GM06990 (cell line): ENCODE measurements around the gene TBC1D4.

Experiments used
- DNase-seq: peaks from one replicate; pipeline ENCODE4 v3.0.0-alpha.2; 2011; ENCODE audit not compliant: insufficient read length; ENCODE audit errors: extremely low read depth
- H3K27me3 ChIP-seq: replicated peaks from 2 replicates; pipeline ENCODE4 v1.6.0; 2011; ENCODE audit warnings: low read length; ENCODE audit not compliant: control insufficient read depth, insufficient read depth
- H3K36me3 ChIP-seq: 2 replicates; pipeline ENCODE4 v1.5.1; 2011; ENCODE audit warnings: low read length; ENCODE audit not compliant: control insufficient read depth, insufficient read depth
- H3K4me3 ChIP-seq: replicated peaks from 2 replicates; pipeline ENCODE4 v1.5.1; 2011; ENCODE audit warnings: low read depth, mild to moderate bottlenecking, control low read depth, low read length
- TF ChIP-seq, protein P1 (sequence below): IDR thresholded peaks from 2 replicates; pipeline ENCODE4 v1.5.1; 2011; ENCODE audit warnings: low read length, control low read depth, mild to moderate bottlenecking, inconsistent platforms; ENCODE audit not compliant: insufficient read depth, poor library complexity, severe bottlenecking

The TBC1D4 gene

DNA sequence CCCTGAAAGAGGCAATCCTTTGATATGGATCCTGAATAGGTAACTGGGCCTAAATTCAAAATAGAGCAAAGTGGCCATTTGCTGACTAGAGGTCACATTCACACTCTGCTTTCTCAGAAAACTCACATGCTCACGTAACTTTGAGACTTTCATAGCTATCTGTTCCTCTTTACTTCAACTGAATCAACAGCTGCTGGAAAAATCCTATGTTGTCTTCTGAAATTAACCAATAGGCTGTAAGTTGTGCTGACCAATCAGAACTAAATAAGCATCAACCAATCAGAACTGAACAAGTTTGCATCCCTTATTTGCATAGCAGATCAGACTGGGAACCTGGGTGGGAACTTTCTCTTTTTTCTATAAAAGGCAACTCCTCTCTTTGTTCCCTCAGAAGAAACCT is 24.0 kb upstream of the TBC1D4 start:
- Histone ChIP-seq H3K36me3 (no peaks in the 10 kb centered on the region), H3K4me3 (no peak overlapping the region), H3K27me3 (no peaks in the 10 kb centered on the region)
- TF ChIP-seq, protein P1, sequence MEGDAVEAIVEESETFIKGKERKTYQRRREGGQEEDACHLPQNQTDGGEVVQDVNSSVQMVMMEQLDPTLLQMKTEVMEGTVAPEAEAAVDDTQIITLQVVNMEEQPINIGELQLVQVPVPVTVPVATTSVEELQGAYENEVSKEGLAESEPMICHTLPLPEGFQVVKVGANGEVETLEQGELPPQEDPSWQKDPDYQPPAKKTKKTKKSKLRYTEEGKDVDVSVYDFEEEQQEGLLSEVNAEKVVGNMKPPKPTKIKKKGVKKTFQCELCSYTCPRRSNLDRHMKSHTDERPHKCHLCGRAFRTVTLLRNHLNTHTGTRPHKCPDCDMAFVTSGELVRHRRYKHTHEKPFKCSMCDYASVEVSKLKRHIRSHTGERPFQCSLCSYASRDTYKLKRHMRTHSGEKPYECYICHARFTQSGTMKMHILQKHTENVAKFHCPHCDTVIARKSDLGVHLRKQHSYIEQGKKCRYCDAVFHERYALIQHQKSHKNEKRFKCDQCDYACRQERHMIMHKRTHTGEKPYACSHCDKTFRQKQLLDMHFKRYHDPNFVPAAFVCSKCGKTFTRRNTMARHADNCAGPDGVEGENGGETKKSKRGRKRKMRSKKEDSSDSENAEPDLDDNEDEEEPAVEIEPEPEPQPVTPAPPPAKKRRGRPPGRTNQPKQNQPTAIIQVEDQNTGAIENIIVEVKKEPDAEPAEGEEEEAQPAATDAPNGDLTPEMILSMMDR: no peak
- DNase-seq: no peak

DNA sequence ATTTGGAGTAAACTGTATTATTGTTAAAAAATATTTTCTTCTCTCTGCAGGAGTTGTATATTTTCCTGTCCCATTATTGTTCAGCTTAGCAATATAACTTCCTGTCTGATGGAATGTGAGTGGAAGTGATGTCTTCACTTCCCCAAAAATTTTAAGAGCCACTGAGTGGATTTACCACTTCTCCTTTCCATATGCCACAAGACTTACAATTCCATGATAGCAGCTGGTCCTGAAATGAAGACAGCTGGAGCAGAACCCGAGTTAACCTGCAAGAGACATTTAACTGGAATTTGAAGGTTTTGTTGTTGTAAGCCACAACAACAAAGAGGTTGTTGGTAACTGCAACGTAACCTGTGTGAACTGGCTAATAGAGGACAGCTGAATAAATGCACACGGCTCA is 23.4 kb upstream of the TBC1D4 start:
- no peak overlapping the region for H3K4me3 ChIP-seq
- no peak for DNase-seq
- H3K36me3 ChIP-seq: no peaks in the 10 kb centered on the region
- no peaks in the 10 kb centered on the region for H3K27me3 ChIP-seq
- TF ChIP-seq, protein P1: no peak

DNA sequence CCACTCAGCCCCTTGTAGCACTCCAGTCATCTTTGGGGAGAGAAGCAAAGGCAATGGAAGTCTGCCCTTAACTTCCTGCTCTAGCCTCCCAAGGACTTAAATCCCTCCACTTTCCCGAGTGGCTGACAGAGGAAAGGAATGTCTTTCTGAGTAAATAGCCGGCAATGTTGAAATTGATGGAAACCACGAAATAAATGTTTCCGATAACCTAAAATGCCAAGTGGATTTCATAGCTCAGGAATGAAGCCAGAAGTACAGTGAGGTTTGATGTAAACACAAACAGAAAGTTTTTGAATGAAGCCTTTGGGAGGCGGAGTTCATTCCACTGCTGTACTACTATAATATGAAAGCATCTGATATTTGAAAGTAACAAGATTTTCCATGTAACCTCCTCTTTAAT is 14.0 kb upstream of the TBC1D4 start:
- Histone ChIP-seq H3K4me3 (no peak overlapping the region), H3K27me3 (no peaks in the 10 kb centered on the region), H3K36me3 (no peaks in the 10 kb centered on the region)
- TF ChIP-seq, protein P1: no peak
- no peak for DNase-seq

DNA sequence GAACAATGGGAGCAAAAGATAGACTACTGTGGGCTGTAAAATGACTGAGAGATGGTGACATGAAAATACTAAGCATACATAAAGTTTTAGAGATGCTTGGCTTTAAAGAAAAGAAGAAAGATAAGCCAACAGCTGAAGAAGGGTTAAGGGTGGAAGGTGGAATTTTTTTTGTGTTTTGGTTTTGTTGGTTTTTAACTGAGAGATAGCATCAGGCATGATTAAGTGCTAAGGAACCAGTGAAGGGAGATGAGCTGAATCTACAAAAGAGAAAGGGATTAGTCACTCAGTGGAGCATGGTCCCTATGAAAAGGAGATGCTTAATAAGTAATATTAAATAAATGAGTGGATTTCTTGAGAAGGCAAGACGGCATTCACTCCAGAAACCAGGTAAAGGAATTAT is 12.5 kb upstream of the TBC1D4 start:
- TF ChIP-seq, protein P1: no peak
- Histone ChIP-seq H3K27me3 (no peaks in the 10 kb centered on the region), H3K36me3 (no peaks in the 10 kb centered on the region), H3K4me3 (no peak overlapping the region)
- no peak for DNase-seq

DNA sequence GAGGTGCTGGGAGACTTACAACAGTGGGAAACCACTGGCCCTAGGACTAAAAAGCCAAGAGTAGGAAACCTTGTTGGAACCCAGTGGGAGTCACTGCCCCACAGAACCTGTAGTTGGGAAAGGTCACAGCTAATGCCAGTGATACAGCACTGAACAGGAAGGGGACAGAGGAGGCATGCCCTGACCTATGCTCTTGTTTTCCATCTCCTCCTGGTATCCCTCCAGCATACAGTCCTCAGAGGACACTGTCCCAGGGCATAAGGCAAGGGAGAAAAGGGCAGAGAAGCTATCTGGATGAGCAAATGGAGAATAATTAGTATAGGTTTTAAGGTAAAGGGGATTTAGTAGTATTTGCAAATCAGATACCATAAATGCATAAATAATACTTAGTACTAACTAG is 11.2 kb upstream of the TBC1D4 start:
- TF ChIP-seq, protein P1: no peak
- no peak for DNase-seq
- H3K4me3 ChIP-seq: no peak overlapping the region

DNA sequence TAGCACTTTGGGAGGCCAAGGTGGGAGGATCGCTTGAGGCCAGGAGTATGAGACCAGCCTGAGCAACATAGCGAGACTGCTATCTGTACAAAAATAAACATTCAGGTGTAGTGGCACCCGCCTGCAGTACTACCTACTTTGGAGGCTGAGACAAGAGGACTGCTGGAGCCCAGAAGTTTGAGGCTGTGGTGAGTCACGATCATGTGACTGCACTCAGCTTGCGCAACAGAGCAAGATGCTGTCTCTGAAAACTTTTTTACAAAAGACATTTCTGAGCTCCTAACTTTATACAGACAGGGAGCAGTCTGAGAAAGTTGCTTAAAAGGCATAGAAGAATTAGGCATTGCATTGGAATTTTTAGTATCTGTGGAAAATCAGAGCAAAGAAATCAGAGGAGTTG is 10.4 kb upstream of the TBC1D4 start:
- no peaks in the 10 kb centered on the region for H3K36me3 ChIP-seq
- no peaks in the 10 kb centered on the region for H3K27me3 ChIP-seq
- DNase-seq: no peak

More for the DNA sequence above, 11.2 kb upstream of the TBC1D4 start:
- no peaks in the 10 kb centered on the region for H3K36me3 ChIP-seq
- H3K27me3 ChIP-seq: no peaks in the 10 kb centered on the region

More for the DNA sequence above, 10.4 kb upstream of the TBC1D4 start:
- TF ChIP-seq, protein P1: no peak
- no peak overlapping the region for H3K4me3 ChIP-seq
